Esophagus muscularis mucosa (tissue), 3 donors: Measurements from ENCODE around the gene GALK1.

Experiments used
- CTCF ChIP-seq, 3 experiments: fragments of 200-600 bp in 2 of 3; fragments of 450-650 bp in 1 of 3; sonication (generic) in 2 of 3; IDR thresholded peaks; one replicate each; pipeline ENCODE4 v1.5.1; 2017 to 2019; ENCODE audit warnings: antibody characterized with exemption in 3 of 3, mild to moderate bottlenecking in 2 of 3, moderate library complexity in 1 of 3
- POLR2A ChIP-seq: fragments of 450-650 bp; IDR thresholded peaks from one replicate; pipeline ENCODE4 v1.6.1; 2017; ENCODE audit warnings: antibody characterized with exemption, moderate library complexity, mild to moderate bottlenecking, low read depth
- POLR2AphosphoS5 ChIP-seq, 2 donors: sonication (generic); formaldehyde crosslinking; IDR thresholded peaks; one replicate each; pipeline ENCODE4 v1.6.1; 2017; ENCODE audit warnings: antibody characterized with exemption in 2 of 2

GRCh38 chr17:75809631-75810111 lies 44.7 kb upstream of the GALK1 start:
- no peak for TF ChIP-seq POLR2A
- TF ChIP-seq CTCF (IDR thresholded peaks at IDR 0.05): no peak
- no peak for TF ChIP-seq POLR2AphosphoS5 (IDR thresholded peaks at IDR 0.05)
